ENCODE data around the gene SPOCK1.

DNA sequence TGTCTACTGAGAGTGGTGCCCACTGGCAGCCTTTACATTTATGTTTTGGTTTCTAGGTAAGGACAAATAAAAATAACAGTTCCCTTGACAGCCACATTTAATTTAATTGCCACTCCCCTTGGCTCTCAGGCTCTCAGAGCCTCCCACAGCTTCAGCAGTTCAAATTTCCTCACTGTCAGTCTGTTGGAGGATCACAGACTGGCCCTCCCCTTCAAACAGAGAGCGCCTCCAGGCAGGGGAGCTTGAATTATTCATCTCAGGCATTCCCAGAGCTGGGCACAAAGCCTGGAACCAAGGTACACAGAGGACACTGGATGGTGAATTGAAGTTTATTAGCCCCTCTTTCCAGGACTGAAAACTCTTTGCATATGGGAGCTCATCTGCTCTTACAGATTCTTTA, 407.7 kb downstream of the SPOCK1 start:
- TF ChIP-seq POLR2A (IDR thresholded peaks at IDR 0.05; ENCODE audit: extremely low read depth, insufficient read length) (no peak), MYC (IDR thresholded peaks at IDR 0.05; ENCODE audit: low read depth, low read length) (no peak)
- TF ChIP-seq, protein P1, sequence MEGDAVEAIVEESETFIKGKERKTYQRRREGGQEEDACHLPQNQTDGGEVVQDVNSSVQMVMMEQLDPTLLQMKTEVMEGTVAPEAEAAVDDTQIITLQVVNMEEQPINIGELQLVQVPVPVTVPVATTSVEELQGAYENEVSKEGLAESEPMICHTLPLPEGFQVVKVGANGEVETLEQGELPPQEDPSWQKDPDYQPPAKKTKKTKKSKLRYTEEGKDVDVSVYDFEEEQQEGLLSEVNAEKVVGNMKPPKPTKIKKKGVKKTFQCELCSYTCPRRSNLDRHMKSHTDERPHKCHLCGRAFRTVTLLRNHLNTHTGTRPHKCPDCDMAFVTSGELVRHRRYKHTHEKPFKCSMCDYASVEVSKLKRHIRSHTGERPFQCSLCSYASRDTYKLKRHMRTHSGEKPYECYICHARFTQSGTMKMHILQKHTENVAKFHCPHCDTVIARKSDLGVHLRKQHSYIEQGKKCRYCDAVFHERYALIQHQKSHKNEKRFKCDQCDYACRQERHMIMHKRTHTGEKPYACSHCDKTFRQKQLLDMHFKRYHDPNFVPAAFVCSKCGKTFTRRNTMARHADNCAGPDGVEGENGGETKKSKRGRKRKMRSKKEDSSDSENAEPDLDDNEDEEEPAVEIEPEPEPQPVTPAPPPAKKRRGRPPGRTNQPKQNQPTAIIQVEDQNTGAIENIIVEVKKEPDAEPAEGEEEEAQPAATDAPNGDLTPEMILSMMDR (IDR thresholded peaks at IDR 0.05; ENCODE audit: low read depth, low read length) = no peak
- TF ChIP-seq, protein P2, sequence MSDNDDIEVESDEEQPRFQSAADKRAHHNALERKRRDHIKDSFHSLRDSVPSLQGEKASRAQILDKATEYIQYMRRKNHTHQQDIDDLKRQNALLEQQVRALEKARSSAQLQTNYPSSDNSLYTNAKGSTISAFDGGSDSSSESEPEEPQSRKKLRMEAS (IDR thresholded peaks at IDR 0.05; ENCODE audit: low read depth, low read length) = no peak
